OCI-LY7 (cell line): Measurements from ENCODE around the gene EPB41.
A peak's percentile ranks its signal among the peaks of the same experiment; 100 is the strongest.

ENCODE experiments used
- EZH2phosphoT487 ChIP-seq: fragments of 200-600 bp; sonication (generic); IDR thresholded peaks from 2 replicates; pipeline ENCODE4 v1.6.1; 2018; ENCODE audit warnings: low read depth, borderline replicate concordance, mild to moderate bottlenecking, mixed run types, antibody characterized with exemption, low read length, moderate library complexity, mixed read lengths
- TF ChIP-seq, protein P1 (sequence below): fragments of 200-600 bp; sonication (generic); conservative IDR thresholded peaks from 2 replicates; pipeline ENCODE4 v1.5.1; 2014; ENCODE audit warnings: mild to moderate bottlenecking, antibody characterized with exemption, low read length, moderate library complexity, mixed read lengths

DNA sequence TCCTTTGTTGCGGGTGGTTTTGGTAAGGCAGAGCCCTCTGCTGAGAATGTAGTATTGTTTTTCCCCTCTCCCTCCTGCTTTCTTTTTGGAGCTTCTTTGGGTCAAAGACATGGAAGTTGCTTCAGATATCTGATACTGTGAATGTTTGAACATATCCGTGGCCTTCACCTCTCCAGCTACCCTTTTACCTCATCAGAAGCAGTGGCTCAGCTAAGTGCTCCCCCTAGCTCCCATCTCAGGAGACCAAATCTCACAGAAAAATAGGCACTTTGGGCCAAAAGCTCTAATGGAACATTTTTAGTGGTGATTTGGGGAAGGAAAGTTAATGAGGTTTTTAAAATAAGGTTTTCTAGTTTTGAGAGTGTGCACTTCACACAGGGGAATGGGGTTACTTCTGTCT, 203.0 kb downstream of the EPB41 start:
- TF ChIP-seq, protein P1, sequence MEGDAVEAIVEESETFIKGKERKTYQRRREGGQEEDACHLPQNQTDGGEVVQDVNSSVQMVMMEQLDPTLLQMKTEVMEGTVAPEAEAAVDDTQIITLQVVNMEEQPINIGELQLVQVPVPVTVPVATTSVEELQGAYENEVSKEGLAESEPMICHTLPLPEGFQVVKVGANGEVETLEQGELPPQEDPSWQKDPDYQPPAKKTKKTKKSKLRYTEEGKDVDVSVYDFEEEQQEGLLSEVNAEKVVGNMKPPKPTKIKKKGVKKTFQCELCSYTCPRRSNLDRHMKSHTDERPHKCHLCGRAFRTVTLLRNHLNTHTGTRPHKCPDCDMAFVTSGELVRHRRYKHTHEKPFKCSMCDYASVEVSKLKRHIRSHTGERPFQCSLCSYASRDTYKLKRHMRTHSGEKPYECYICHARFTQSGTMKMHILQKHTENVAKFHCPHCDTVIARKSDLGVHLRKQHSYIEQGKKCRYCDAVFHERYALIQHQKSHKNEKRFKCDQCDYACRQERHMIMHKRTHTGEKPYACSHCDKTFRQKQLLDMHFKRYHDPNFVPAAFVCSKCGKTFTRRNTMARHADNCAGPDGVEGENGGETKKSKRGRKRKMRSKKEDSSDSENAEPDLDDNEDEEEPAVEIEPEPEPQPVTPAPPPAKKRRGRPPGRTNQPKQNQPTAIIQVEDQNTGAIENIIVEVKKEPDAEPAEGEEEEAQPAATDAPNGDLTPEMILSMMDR: peak; percentile 45
- no peak for TF ChIP-seq EZH2phosphoT487
